HG02642 (cell line): ENCODE measurements around the gene RERE.
"Not testable (repeated sequence)": the region's sequence is repeated elsewhere in the genome, so short reads cannot be mapped to it uniquely, and the experiment has no call there.

Source experiments
- ATAC-seq: cut with Tn5 transposase; IDR thresholded peaks from one replicate; pipeline ENCODE4 v1.9.1; 2021; ENCODE audit warnings: mild to moderate bottlenecking; ENCODE audit not compliant: unreplicated experiment, poor library complexity

RERE gene

DNA sequence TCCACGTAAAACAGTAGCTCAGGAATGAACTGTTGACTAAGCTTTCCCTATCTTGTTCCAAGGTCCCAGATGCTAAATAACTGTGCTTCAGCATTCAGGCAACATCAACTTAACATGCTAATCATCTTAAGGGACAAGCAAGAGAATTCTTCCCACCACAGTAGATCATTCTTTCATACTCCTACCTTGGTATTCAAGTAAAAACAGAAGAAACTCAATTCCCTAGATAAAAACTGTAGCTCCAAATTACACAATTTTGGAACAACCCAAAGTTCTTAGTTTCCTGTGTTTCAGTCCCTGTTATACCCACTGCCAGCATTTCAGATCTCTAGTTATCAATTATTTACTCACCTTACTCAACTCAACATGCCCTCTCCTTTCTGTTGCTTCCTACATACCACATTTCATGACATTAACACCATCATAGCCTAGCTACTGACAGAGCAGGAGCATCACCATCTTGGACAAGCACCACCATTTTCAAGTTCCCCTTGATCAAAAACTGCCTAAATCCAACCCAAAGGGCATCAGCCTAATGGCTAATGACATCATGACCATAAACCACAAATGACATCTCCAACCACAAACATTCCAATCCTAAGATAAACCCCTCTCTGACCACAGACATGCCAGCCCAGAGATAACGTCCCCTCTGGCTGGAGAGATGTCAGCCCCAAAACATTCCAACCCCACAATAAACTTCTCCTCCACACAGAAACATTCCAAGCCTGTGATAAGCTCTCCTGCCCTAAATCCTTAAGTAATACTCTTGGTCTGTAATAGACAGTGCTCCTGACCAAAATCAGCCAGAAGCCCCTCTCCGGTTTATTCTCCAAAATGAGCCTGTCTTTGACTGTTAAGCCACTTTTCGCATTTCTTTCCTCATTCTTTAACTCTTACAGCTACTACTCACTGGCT, 191.2 kb downstream of the RERE start:
- no peak for ATAC-seq

DNA sequence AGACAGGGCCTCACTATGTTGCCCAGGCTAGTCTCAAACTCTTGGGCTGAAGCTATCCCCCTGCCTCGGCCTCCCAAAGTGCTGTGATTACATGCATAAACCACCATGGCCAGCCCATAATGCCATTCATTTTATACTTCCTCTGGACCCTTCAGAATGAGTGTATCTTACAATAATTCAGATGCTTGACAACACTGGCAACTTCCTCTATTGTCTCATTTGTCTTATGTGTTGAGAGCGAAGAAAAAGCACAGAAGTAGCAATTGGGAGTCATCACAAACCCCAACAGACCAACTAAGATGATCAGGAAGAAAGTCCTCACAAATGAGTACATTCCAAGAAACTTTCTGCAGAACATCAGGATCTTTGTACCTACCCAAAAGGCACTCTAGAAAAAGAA, 191.9 kb downstream of the RERE start:
- no peak for ATAC-seq

DNA sequence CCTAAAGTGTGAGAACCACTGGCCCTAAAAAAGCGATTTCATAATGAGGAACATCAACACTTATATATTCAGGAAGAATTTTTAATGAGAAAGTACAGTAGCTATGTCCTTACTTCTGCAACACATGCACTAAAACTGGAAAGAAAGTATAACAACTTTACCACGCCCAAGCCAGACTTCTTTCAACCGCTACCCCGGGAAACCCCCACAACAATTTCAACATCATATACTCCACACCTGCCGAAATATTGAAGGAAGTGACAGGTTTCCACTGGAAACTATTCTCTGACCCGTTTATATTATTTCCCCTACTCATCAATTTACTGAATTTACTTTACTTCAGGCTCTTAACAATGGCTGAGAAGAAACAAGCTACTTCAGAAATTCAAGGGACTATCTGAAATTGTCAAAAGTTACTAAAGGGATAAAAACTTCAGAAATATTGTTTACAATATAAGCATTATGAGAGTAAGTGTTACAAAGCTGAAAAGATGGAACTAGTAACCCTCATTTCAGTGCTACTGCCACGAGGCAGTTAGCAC, 193.7 kb downstream of the RERE start:
- ATAC-seq, result not testable (repeated sequence)

DNA sequence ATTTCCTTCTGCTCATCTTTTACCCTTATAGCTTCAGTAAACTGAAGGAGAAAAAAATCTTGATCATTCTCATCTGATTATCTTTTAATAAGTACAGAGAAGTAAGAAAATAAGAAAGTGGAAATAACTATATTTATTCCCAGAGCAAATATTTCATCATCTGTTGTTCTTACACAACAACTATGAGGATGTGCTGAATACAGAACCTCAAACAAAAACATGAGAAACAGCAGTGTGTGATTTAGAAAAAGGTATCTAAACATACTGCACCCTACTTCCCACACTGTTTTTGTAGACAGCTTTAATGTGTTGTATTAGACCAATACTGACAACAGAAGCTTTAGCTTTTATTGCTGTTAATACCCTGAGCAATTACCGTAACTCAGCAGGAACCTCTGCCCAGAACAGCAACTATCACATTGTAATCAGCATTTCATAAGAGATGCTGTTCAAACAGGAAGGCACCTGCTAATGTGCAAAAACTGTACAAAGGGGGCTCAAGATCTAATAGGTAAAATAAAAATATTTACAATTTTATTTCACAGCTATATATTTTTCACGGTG, 195.6 kb downstream of the RERE start:
- not testable (repeated sequence) for ATAC-seq

DNA sequence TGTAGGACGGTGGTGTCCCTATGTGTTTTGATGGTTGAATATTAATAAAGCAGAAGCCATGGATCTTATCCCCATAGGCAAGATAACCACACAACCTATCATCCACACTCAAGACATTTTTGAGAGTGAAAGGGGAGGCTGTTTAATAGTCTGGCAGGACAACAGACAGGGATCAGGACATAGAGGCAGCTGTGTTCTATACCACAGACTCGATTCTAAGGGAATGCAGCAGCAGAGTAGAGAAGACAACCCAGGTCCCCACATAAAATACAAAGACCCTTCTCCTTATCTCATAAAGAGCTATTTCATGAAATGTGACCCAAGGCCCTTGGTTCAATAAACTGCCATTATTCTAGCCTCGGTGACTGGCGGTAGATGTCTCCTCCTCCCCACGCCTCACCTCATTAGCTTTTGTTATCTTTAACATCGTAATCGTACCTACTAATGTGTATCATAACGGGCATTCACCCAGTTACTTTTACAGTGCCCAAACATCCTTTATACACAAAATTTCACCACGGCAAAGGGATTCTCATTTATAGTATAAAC, 196.3 kb downstream of the RERE start:
- ATAC-seq, result not testable (repeated sequence)

DNA sequence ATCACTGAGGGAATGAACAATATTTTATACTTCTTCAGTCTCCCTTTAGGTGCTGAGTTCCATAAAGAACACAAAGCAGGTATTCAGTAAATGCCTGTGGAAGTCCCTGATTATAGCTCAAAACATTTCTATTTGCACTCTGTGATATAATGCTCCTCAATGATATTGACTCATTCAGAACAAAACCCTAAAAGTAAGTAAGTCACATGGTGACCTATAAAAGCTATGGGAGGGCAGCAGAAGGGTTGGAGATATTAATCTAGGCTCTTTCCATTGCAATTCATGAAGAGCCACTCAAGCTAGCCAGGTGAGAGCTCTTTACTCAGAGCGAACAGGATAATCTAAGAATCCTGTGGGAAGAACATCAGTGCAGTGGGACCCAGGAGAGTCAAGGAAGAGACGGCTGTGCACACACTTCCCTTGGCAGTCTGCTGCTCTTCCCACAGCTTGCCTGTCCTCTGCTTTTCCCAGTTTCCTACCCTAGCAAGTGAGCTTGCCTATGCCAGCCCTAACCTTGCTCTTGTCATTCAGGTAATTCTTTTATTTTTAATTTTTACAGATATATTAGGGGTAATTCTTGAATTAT, 197.4 kb downstream of the RERE start:
- ATAC-seq, result not testable (repeated sequence)

DNA sequence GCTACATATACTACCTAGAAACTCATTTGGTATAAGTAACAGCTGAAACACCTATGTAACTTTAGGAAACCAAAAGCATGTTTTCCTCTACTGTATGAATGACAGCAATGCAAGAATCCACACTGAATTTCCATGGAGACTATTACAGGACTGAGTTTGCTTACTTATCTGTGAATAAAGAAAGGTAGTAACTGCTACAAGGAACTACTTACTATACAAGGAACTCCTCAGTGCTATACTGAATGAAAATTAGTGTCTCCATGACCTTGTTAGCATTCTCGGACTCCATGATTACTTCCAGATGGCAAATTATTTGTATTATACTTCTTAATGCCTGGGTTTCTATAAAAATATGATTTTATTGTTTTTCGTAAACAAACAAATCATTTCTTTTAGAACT, 198.0 kb downstream of the RERE start:
- ATAC-seq, result not testable (repeated sequence)

DNA sequence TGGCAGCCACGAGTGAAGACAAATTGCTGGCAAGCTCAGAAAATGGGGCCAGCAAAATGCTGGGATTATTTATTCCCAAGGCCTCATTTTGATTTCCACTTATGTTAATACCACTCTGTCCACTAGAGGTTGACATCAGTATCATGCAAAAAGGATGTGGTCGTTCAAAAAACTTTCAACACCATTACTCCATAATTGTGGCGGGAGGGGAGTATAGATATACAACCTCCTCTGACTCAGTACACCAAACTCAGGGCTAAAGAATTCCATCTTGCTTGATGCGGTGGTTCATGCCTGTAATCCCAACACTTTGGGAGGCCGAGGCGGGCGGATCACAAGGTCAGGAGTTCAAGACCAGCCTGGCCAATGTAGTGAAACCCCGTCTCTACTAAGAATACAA, 200.6 kb downstream of the RERE start:
- ATAC-seq, result not testable (repeated sequence)

DNA sequence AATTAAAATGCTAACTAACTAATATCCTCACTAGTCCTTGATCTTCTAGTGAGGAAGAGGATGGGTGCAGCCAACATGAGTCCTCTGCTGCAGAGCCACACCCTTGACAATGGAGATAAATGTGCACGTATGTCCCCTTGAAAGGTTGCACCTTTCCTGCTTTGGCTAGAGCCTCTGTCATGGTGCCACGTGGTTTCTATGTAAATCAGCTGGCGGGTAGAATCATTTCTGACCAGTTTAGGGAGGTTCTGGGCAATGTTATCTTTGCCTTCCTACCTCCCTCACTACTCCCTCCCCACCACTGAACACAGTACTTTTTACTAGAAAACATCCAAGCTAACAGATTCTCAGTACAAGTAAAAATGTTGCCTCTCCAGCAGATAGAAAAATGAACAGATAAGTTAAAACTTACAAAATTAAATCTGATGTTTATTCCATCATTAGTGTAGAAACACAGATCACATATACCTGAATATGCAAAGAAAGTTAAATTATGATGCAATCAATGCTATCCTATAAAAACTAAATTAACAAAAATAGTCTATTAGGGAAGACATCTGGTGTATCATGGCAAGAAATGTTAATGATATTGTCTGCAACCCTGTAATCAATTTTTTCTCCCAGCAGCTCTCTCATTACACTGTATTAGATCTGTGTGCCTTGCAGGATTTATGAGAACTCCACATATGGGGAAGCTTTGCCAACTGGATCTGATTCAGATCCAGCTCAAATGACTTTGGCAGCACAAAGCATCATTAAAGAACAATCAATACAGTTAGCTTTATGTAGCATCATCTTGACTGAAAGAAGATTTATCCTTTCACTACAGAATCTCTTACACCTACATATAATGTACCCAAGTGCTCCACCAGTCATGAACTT, 205.6 kb downstream of the RERE start:
- not testable (repeated sequence) for ATAC-seq

DNA sequence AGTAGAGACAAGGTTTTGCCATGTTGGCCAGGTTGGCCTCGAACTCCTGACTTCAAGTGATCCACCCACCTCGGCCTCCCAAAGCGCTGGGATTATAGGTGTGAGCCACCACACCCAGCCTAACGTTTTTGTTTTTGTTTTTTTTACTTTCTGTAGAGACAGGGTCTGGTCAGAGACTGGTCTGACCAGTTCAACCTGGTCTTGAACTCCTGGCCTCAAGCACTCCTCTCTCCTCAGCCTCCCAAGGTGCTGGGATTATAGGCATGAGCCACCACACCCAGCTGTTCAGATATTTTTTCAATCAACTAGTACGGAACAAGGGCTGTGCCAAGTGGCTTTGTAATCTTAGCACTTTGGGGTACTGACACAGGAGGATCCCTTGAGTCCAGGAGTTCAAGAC, 209.5 kb downstream of the RERE start:
- ATAC-seq, result no peak

DNA sequence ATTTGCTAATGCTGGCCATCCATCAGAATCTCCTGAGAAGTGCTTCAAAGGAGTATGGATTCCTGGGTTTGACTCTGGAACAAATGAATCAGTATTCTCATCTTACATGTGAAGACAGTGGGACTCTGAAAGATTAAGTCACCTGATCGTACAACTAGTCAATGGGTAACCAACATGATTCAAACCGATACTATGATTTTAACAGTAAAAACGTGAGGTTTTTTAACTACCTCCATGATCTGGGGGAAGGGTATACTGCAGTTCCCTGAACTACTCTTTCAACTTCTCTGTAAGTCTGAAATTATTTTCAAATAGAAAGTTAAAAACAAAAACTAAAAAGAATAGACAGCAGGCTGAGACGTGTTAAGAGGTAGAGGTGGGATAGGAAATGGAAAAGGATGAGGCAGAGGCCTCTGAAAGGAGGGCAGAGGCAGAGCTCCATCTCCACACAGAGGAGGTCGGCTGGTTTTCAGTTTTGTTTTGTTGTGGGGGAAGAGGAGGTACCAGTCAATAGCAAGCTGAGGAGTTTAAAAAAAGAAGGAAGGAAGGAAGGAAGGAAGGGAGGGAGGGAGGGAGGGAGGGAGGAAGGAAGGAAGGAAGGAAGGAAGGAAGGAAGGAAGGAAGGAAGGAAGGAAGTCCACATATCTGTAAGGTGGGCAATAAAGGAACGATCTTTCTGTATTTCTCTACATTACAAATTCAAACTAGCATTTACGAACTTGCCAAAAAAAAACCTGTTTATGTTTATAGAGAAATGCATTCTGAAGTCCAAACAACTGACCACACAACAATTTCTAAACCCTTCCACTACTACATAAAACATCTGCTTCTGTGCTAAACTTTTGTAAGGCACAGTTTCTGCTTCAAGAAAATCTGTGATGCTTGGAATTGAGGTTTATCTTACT, 213.1 kb downstream of the RERE start:
- ATAC-seq, result peak; percentile 84

DNA sequence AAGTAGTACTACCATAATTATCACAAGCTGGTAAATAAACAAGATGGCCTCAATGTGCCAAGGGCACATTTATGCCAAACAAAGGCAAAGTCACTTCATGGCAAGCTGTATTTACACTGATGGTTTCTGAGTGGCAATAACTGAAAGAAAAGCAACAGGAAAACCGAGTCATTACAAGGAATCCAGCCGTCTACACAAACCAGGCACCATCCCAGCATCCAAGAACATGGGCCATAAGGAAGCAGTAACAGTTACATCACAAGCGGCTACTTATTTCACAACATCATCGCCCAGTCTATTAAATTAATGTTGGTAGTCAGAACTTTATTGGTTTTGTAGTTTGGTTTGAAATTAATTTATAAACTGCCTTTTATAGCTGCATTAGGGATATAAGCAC, 214.2 kb downstream of the RERE start:
- no peak for ATAC-seq

DNA sequence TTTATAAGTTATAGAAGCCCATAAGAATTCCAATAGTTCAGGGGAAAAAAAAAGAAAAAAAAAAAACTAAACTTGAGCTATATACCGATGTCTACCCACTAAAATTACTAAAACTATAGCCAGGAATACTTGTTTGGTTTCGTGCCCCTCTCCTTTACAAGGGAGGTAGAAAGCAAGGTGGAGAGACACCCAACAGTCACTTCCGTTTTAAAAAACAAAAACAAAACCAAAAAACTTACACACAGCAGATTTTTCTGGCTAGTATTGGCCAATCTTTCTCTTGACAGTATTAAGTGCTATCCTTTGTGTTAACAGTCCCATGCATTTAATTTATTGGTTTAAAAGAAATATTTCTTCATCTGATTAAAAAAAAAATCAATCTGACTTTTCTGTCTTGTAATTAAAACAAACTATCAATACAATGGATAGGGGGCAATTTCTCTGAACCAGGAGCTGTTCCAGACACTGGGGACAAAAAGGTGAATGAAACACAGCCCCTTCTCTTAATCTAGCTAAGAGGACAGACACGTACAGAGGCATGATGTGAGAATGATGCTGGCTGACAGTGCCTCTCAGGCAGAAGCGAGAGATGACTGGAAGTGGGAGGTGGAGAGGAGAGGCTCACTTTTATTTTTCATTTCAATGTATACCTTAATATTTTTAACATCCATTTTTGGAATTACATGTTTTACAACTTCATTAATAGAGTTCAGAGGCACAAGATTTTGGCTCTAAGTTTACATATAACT, 214.8 kb downstream of the RERE start:
- ATAC-seq, result no peak

DNA sequence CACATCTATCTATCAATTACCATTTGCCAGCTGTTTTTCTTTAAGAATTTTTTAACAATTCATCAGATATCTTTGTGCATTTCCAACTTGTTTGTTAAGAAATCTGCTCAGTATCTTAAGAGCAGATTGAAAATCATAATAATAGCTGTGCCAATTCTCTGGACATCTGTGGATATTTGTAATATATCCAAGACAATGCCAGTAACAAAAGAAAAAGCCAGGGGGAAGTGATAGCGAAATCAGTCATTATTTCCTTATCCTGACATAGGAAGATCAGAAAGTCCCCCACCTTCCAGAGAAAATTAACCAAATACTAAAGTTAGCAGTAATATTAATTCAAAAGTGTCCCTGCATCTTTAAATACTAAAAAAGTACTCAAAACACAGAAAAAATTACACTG, 217.1 kb downstream of the RERE start:
- ATAC-seq, result no peak

DNA sequence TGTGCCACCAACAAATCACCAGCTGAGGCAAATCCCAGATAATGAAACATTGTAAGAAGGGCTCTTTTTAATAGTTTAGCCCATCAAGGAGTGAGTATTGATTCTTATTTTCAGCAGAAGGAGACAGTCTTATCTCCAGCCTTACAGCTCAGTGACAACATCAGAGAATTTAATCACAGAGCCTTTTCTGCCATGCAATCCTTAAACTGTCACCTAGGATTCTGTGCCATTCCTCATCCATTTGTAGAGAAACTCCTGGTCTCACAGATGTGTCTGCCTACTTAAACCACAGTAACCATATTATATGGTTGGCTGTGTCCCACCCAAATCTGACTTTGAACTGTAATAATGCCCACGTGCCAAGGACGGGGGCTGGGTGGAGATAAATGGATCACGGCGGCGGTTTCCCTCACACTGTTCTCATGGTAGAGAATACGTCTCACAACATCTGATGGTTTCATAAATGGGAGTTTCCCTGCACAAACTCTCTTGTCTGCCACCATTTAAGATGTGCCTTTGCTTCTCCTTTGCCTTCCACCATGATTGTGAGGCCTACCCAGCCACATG, 217.7 kb downstream of the RERE start:
- no peak for ATAC-seq

DNA sequence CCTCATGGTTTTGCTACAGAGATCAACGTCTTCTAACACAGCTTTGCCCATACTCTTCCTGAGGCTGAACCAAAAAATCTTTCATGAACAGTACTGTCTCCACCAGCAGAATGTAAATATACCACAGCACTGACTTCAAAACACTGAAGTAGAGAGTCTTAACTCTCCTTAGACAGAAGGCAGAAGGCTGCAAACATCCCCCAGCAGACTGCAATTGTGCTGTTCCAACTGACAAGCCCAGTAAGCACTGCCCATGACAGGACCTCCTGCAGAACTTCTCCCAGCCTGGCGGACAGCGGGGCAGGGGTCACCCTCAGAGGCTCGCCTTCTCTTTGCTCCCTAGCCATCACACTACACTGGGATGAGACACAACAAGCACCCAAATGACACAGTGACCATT, 218.7 kb downstream of the RERE start:
- no peak for ATAC-seq

DNA sequence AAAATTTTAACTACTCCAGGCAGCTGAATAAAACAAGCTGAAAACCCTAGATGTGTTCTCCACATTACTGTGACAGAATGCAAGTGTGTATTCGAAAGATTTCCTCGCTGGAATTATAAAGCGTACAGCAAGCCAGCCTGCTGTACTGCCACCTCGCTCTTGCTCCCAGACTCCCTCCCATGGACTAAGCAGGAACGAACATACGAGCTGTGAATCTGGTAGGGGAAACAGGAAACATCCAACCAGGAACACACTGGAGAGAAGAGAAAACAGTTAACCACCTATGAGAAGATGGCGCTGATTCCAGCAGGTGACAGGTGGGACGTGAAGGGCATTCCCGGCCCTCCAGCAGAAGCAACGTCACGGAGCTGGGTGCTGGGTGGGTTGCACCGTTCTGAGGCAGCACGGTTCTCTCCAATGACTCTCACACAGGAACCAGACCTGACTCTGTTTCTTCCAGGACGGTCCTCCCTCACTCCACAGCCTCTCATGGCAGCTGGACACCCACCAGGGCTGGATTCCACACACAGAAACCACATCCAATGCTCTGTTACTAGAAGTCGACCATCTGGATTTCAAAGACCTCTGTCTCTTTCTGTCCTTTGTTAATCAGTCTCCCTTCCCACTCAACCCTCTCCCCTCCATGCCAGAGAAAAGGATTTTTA, 219.2 kb downstream of the RERE start:
- no peak for ATAC-seq
